Vagina (tissue), 2 donors: Measurements from ENCODE around the gene HIPK2. TPM values are rescaled to one million over a fixed set of nuclear protein-coding genes. Genes with fewer than 3 reads are reported as not detected.

Experiments used
- DNase-seq, 2 donors: peaks; one replicate each; pipeline ENCODE4 v3.0.0-alpha.2; 2017; ENCODE audit errors: extremely low spot score in 2 of 2
- H3K27ac ChIP-seq: fragments of 200-600 bp; sonication (generic); one replicate; pipeline ENCODE4 v1.5.1; 2019
- H3K27me3 ChIP-seq: fragments of 200-600 bp; sonication (generic); one replicate; pipeline ENCODE4 v1.5.1; 2019
- H3K36me3 ChIP-seq, 2 donors: fragments of 200-600 bp; sonication (generic); one replicate each; pipeline ENCODE4 v1.5.1; 2017 to 2019
- H3K4me1 ChIP-seq: fragments of 200-600 bp; sonication (generic); one replicate; pipeline ENCODE4 v1.5.1; 2019
- H3K4me3 ChIP-seq, 2 donors: fragments of 200-600 bp; sonication (generic); 1 replicate in 1 of 2; 2 replicates in 1 of 2; pipeline ENCODE4 v1.5.1; 2016 to 2019
- H3K9me3 ChIP-seq: fragments of 200-600 bp; sonication (generic); one replicate; pipeline ENCODE4 v1.5.1; 2019
- CTCF ChIP-seq, 3 experiments: fragments of 450-650 bp in 2 of 3; fragments of 200-600 bp in 1 of 3; sonication (generic) in 1 of 3; IDR thresholded peaks; one replicate each; pipeline ENCODE4 v1.5.1; 2017 to 2019; ENCODE audit warnings: antibody characterized with exemption in 3 of 3, mild to moderate bottlenecking in 2 of 3, moderate library complexity in 2 of 3
- POLR2A ChIP-seq, 2 donors: fragments of 450-650 bp; IDR thresholded peaks; one replicate each; pipeline ENCODE4 v1.6.1; 2017; ENCODE audit warnings: antibody characterized with exemption in 2 of 2, mild to moderate bottlenecking in 2 of 2, moderate library complexity in 2 of 2
- POLR2AphosphoS5 ChIP-seq, 2 donors: sonication (generic); formaldehyde crosslinking; IDR thresholded peaks; one replicate each; pipeline ENCODE4 v1.9.0; 2017; ENCODE audit warnings: antibody characterized with exemption in 2 of 2, mild to moderate bottlenecking in 2 of 2, low read depth in 1 of 2; ENCODE audit not compliant: insufficient read depth in 1 of 2
- intact Hi-C: fragments of 100-400 bp; cut with DNase I; formaldehyde crosslinking; loops from one replicate; pipeline ENCODE4 v1.15.1; 2023
- total RNA-seq: library from RNA; depleted of rRNA; stranded (reverse); fragments of >200 nt; gene quantifications from one replicate; pipeline ENCODE4 v1.2.3, GENCODE V29; 2016

HIPK2 gene
- total RNA-seq, 1 donor from 2014 or later: 21.9 TPM

- Histone ChIP-seq H3K36me3 (peaks cover 0 to 4% of the 10 kb centered on the region in 2 donors), H3K9me3 (no peaks in the 10 kb centered on the region), H3K27me3 (no peaks in the 10 kb centered on the region), H3K4me3 (no peak overlapping the region), H3K4me1 (peaks cover 9% of the 10 kb centered on the region), H3K27ac (no peak overlapping the region)
- no peak for DNase-seq
- TF ChIP-seq CTCF (IDR thresholded peaks at IDR 0.05): no peak
- TF ChIP-seq POLR2A (IDR thresholded peaks at IDR 0.05): no peak
- TF ChIP-seq POLR2AphosphoS5 (IDR thresholded peaks at IDR 0.05; ENCODE audit: insufficient read depth in 1 of 2, low read depth in 1 of 2): no peak
- intact Hi-C loops: no loop called here
Measured at GRCh38 chr7:139651914-139652313, 125.9 kb downstream of the HIPK2 start.

- H3K36me3 ChIP-seq: peaks cover 0 to 4% of the 10 kb centered on the region in 2 donors
- DNase-seq: no peak
- H3K27me3 ChIP-seq: no peaks in the 10 kb centered on the region
- H3K4me1 ChIP-seq: peaks cover 5% of the 10 kb centered on the region
- no peak overlapping the region for H3K4me3 ChIP-seq
- H3K27ac ChIP-seq: no peak overlapping the region
- no peaks in the 10 kb centered on the region for H3K9me3 ChIP-seq
- TF ChIP-seq POLR2A (IDR thresholded peaks at IDR 0.05) (no peak), CTCF (IDR thresholded peaks at IDR 0.05) (no peak), POLR2AphosphoS5 (IDR thresholded peaks at IDR 0.05; ENCODE audit: insufficient read depth in 1 of 2, low read depth in 1 of 2) (no peak)
- intact Hi-C loops: no loop called here
Measured at GRCh38 chr7:139651308-139651707, 126.5 kb downstream of the HIPK2 start.

- peaks cover 5% of the 10 kb centered on the region for H3K4me1 ChIP-seq
- intact Hi-C loops: no loop called here
- DNase-seq: no peak
- H3K27ac ChIP-seq: no peak overlapping the region
- H3K36me3 ChIP-seq: peaks cover 0 to 4% of the 10 kb centered on the region in 2 donors
- H3K4me3 ChIP-seq: no peak overlapping the region
- H3K9me3 ChIP-seq: no peaks in the 10 kb centered on the region
- H3K27me3 ChIP-seq: no peaks in the 10 kb centered on the region
- TF ChIP-seq POLR2AphosphoS5 (IDR thresholded peaks at IDR 0.05; ENCODE audit: insufficient read depth in 1 of 2, low read depth in 1 of 2) (no peak), CTCF (IDR thresholded peaks at IDR 0.05) (no peak), POLR2A (IDR thresholded peaks at IDR 0.05) (no peak)
Measured at GRCh38 chr7:139650429-139651100, 127.2 kb downstream of the HIPK2 start.

GRCh38 chr7:139648941-139649425 is 128.8 kb downstream of the HIPK2 start:
- Histone ChIP-seq H3K4me3 (no peak overlapping the region), H3K36me3 (peaks cover 0 to 4% of the 10 kb centered on the region in 2 donors), H3K4me1 (peaks cover 5% of the 10 kb centered on the region), H3K27me3 (no peaks in the 10 kb centered on the region), H3K9me3 (no peaks in the 10 kb centered on the region), H3K27ac (no peak overlapping the region)
- intact Hi-C loops: loop anchor here (5.0 kb wide), 1 partner anchor 128 kb away; the partner anchor contains the start of gene HIPK2
- DNase-seq: no peak
- TF ChIP-seq POLR2A (IDR thresholded peaks at IDR 0.05): no peak
- TF ChIP-seq CTCF (IDR thresholded peaks at IDR 0.05): no peak
- no peak for TF ChIP-seq POLR2AphosphoS5 (IDR thresholded peaks at IDR 0.05; ENCODE audit: insufficient read depth in 1 of 2, low read depth in 1 of 2)

- Histone ChIP-seq H3K27me3 (no peaks in the 10 kb centered on the region), H3K4me1 (peaks cover 5% of the 10 kb centered on the region), H3K36me3 (peaks cover 0 to 4% of the 10 kb centered on the region in 2 donors), H3K4me3 (no peak overlapping the region), H3K27ac (no peak overlapping the region), H3K9me3 (no peaks in the 10 kb centered on the region)
- TF ChIP-seq POLR2AphosphoS5 (IDR thresholded peaks at IDR 0.05; ENCODE audit: insufficient read depth in 1 of 2, low read depth in 1 of 2): no peak
- TF ChIP-seq POLR2A (IDR thresholded peaks at IDR 0.05): no peak
- TF ChIP-seq CTCF (IDR thresholded peaks at IDR 0.05): no peak
- no peak for DNase-seq
- intact Hi-C loops: loop anchor here (5.0 kb wide), 1 partner anchor 129 kb away; the partner anchor contains the start of gene HIPK2
Measured at GRCh38 chr7:139648391-139648861, 129.4 kb downstream of the HIPK2 start.
